DOHH2 (cell line): ENCODE results near the gene MAML1.
A peak's percentile ranks its signal among the peaks of the same experiment; 100 is the strongest.

Experiments
- EZH2phosphoT487 ChIP-seq: fragments of 200-600 bp; sonication (generic); IDR thresholded peaks from 2 replicates; pipeline ENCODE4 v1.6.1; 2017; ENCODE audit warnings: borderline replicate concordance, mild to moderate bottlenecking, antibody characterized with exemption, low read length, moderate library complexity, mixed read lengths
- TF ChIP-seq, protein P1 (sequence below): fragments of 200-600 bp; sonication (generic); IDR thresholded peaks from one replicate; pipeline ENCODE4 v1.5.1; 2014; ENCODE audit warnings: antibody characterized with exemption, mild to moderate bottlenecking, low read depth, low read length; ENCODE audit not compliant: poor library complexity, severe bottlenecking

DNA sequence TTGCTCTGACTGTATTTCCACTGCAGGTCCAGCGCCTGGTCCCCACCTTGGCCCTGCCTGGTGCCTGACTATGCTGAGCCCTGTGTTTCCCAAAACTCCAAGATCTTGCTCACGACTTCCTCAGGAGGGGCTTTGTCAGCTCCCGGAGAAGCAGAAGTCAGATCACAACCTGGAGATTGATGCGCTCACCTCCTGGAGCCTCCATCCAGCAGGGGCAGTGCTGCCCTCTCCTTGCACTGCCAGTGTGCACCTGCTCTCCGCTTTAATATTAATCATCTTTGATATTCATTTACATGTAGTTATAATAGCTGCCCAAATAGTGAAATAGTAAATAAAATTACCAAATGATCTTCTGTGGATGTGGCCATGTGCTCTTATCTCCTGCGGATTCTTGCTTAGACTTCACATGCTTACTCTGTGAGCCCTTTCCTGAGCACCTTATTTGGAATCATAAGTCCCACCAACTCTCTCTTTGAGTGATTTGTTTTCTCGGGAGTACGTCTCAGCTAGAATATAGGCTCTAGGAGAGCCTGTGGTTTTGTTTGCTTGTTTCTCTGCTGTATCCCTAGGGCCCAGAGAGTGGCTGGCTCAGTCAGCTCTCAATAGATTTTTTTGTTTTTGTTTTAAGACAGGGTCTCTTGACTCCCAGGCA, 17.4 kb downstream of the MAML1 start:
- TF ChIP-seq, protein P1, sequence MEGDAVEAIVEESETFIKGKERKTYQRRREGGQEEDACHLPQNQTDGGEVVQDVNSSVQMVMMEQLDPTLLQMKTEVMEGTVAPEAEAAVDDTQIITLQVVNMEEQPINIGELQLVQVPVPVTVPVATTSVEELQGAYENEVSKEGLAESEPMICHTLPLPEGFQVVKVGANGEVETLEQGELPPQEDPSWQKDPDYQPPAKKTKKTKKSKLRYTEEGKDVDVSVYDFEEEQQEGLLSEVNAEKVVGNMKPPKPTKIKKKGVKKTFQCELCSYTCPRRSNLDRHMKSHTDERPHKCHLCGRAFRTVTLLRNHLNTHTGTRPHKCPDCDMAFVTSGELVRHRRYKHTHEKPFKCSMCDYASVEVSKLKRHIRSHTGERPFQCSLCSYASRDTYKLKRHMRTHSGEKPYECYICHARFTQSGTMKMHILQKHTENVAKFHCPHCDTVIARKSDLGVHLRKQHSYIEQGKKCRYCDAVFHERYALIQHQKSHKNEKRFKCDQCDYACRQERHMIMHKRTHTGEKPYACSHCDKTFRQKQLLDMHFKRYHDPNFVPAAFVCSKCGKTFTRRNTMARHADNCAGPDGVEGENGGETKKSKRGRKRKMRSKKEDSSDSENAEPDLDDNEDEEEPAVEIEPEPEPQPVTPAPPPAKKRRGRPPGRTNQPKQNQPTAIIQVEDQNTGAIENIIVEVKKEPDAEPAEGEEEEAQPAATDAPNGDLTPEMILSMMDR = peak; percentile 32
- TF ChIP-seq EZH2phosphoT487 = no peak
